NB4 (cell line): Measurements from ENCODE around the gene KRABD2.
A peak's percentile ranks its signal among the peaks of the same experiment; 100 is the strongest.

Experiments
- DNase-seq: peaks from one replicate; pipeline ENCODE4 v3.0.0; 2010; ENCODE audit warnings: low read depth
- H3K4me3 ChIP-seq: one replicate; pipeline ENCODE4 v1.5.1; 2011; ENCODE audit warnings: mild to moderate bottlenecking, low read depth, low read length, moderate library complexity
- CTCF ChIP-seq: IDR thresholded peaks from one replicate; pipeline ENCODE4 v1.5.1; 2012; ENCODE audit warnings: low read depth, low read length
- MAX ChIP-seq: IDR thresholded peaks from 2 replicates; pipeline ENCODE4 v1.6.1; 2011; ENCODE audit warnings: low read depth, low read length
- MYC ChIP-seq: IDR thresholded peaks from 2 replicates; pipeline ENCODE4 v1.6.1; 2011; ENCODE audit warnings: low read depth, low read length
- POLR2A ChIP-seq: IDR thresholded peaks from 2 replicates; pipeline ENCODE4 v1.6.1; 2011; ENCODE audit warnings: mild to moderate bottlenecking; ENCODE audit not compliant: insufficient read length; ENCODE audit errors: extremely low read depth

KRABD2 gene

GRCh38 chr17:8417806-8418205 is 41.3 kb upstream of the KRABD2 start:
- TF ChIP-seq POLR2A: no peak
- no peak for TF ChIP-seq CTCF
- TF ChIP-seq MYC: no peak
- no peak for TF ChIP-seq MAX
- DNase-seq: peak; percentile 51
- no peak overlapping the region for H3K4me3 ChIP-seq

GRCh38 chr17:8413938-8414337 is 37.4 kb upstream of the KRABD2 start:
- no peak for TF ChIP-seq POLR2A
- TF ChIP-seq MAX: no peak
- TF ChIP-seq MYC: no peak
- TF ChIP-seq CTCF: no peak
- no peak overlapping the region for H3K4me3 ChIP-seq
- DNase-seq: no peak

- DNase-seq: no peak
- no peak overlapping the region for H3K4me3 ChIP-seq
- TF ChIP-seq POLR2A (no peak), CTCF (no peak), MYC (no peak), MAX (no peak)
These were observed 36.8 kb upstream of the KRABD2 start for GRCh38 chr17:8413328-8413727.

GRCh38 chr17:8412089-8412488 is 35.6 kb upstream of the KRABD2 start:
- H3K4me3 ChIP-seq: no peak overlapping the region
- DNase-seq: peak; percentile 20
- TF ChIP-seq MYC (no peak), MAX (no peak), POLR2A (no peak), CTCF (no peak)

GRCh38 chr17:8410883-8411238 is 34.4 kb upstream of the KRABD2 start:
- DNase-seq: no peak
- no peak overlapping the region for H3K4me3 ChIP-seq
- TF ChIP-seq POLR2A (no peak), CTCF (no peak), MYC (no peak), MAX (no peak)
